Stimulated activated CD8-positive, alpha-beta memory T cell treated with anti-CD3 and anti-CD28 coated beads, Interleukin-4, amount 100 ng/mL, for 1 hour (primary cell): ENCODE data around the gene THAP10.
"Not testable (repeated sequence)": the region's sequence is repeated elsewhere in the genome, so short reads cannot be mapped to it uniquely, and the experiment has no call there.

ENCODE experiments used
- DNase-seq, 2 donors: peaks; one replicate each; pipeline ENCODE4 v3.0.0-alpha.2; 2020; ENCODE audit warnings: low read depth in 2 of 2, low spot score in 1 of 2

THAP10 gene

DNA sequence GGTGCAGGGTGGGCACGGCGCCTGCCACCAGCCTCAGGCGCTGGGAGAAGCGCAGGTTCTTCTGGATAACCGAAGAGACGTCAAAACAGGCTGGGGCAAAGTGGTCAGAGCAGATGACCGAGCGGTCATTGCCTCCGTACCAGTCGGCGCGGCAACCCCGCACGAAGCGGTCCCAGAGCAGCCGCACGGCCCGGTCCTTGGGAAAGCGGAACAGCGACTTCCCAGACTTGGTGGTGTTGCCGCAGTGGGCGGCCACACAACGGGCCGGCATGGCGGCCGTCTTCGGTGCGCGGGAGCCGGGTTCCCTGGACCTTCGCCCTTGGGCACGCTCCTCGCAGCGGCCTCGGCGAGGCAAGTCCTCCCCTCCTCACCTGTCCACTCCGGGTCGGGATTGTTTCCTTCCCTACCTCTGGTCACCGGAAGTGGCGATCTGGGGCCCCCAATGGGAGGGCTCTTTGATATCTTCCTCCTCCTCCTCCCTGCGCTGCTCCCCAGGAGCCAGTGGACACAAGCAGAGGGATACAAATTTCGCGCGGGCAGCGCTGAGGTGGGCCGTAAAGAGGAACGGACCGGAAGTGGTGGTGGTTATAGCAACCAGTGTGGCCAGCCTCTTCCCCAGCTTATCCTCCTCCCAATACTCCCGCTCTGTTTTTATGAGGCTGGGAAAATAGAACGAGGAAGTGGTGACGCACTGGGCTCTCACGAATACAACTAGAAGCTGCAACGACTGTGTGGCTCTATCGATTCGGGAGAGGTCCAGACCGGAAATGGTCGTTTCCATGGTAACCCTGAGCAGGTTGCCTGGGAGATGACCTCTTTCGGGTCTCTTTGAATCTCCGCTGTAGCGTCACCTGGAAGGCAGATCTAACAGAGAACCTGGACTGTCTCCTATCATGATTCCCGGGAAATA lies at the start of gene THAP10, which contains the start of gene LRRC49:
TSS of gene THAP10 (minus strand) at position 432 of the 910 bp plus-strand sequence. CDS start at position 271, 161 bp downstream.
TSS of gene LRRC49 (plus strand) at position 825 of the 910 bp plus-strand sequence. CDS start at position 894, 69 bp downstream.
- DNase-seq, result no peak

DNA sequence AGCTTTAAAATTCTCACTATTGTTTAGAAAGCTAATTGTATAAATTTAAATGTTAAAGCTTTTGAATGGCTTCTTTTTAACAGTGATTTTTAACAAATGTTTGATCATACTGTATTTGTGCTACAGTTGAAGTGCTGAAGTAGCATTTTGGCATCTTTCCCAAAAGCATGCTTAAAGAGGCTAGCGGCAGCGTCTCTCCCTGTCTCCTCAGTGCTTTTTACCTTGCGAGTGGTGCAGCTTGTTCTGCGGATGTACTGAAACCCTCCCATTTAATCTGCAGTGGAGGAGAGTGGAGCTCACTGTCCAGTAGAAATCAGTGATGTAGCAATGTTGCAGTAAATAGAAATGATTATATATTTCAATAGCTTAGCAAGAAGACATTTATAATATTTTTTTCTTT lies 44.1 kb upstream of the THAP10 start:
- DNase-seq, result no peak

DNA sequence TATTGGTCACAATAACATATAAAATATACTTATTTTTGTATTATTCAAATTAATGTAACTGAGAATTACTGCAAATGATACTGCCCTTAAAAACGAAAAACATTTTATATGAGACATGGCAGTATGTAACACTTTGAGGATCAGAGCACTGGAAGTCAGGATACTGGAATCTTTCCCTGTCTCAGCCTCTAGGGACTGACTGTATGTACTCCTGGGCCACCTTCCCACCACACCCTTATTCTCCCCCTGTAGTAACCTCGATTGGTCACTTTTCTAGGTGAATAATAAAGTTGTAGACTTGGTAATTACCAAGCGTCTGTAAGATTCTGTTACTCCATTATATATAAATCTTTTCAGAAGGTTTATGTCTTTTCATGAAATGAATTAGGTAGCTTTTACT lies 43.4 kb upstream of the THAP10 start:
- no peak for DNase-seq

DNA sequence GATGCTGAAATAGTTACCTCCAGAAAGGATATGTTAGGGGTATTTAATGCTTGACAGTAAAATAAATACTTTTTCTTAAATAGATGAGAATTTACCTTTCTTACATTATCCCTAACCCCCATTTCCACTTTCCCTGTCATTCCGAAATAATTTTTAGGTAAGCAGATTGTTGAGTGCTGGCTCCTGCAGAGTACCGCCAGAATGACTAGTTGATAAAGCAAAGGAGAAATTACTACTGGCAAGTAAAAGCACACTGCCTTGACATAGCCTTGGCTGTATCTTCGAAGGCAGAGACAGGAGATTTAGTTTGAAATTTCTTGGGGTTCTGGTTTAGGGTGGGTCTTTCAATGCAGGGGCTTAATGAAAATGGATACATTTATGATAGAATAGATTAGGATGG lies 41.2 kb upstream of the THAP10 start:
- no peak for DNase-seq

DNA sequence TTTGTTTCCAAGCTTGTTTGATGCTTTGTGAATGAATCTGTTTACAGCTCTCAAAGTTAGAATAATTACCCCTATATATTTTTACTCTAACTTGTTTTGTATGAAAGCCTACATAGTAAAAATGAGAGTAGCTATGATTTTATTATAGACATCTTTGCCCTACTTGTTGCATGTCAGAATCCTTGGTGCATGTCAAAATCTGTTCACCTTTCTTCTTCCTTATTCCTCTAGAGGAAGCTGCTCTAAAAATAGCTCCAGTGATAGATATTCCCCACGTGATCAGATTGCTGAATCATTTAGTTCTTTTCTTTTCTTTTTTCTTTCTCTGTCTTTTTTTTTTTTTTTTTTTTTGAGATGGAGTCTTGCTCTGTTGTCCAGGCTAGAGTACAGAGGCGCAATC lies 40.2 kb upstream of the THAP10 start:
- no peak for DNase-seq

DNA sequence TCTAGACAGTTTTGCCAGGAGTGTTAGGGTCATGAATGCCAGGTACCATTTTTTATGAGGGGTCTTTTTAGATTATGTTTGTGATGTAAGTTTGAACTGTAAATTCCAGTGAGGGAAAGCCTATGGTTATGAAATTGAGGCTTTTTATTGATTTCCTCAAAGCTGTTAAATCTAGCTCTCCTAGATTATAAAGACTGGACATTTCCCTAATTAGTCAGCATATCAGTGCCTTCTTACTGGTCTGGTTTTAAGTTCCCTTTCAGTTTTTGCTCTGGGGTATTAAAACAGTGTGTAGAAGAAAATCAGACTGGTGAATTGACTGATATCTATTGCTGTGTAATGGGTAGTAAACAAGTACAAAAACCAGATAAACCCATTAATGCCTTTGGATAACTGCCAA lies 39.6 kb upstream of the THAP10 start:
- no peak for DNase-seq

DNA sequence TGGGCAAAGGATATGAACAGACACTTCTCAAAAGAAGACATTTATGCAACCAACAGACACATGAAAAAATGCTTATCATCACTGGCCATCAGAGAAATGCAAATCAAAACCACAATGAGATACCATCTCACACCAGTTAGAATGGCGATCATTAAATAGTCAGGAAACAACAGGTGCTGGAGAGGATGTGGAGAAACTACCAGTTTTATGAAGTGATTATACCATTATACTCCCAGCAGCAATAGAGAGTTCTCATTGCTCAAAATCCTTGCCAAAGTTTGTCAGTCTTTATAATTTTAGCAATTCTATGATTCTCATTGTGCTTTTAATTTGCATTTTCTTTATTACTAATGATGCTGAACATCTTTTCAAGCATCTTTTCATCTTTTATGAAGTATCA lies 34.7 kb upstream of the THAP10 start:
- not testable (repeated sequence) for DNase-seq

DNA sequence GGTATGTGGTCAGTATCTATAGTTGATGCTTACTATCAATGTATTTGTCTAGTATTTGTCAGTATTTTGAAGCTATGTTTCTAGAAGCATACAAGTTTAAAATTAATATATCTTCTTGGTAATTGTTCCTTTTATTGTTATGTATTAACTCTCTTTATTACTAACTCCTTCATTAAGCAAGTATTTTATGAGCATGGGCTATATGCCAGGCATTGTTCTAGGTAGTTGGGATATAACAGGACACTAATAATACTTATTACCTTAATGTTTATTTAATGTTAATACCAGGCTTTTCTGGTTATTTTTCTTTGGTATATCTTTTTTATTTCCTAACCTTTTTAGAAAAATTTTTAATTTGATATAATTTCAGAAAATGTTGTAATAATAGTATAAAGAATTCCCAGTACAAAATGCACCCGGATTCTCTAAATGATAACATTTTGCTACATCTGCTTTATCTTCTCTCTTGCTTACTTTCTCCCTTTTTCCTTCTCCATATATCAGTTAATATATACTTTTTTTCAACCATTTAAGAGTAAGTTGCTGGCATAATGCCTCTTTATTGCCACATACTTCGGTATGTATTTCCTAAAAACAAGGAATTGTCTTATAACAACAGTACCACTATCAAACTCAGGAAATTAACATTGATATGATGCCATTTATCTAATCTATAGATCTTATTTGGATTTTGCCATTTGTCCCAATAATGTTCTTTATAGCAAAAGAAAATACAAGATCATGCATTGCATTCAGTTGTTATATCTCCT lies 31.3 kb upstream of the THAP10 start:
- no peak for DNase-seq

DNA sequence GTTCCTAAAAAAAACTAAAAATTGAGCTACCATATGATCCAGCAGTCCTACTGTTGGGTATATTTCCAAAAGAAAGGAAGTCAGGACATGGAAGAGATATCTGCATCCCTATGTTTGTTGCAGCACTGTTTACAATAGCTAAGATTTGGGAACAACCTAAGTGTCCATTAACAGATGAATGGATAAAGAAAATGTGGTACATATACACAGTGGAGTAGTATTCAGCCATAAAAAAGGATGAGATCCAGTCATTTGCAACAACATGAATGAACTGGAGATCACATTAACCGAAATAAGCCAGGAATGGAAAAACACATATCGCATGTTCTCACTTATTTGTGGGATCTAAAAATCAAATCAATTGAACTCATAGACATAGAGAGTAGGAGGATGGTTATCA lies 29.9 kb upstream of the THAP10 start:
- no peak for DNase-seq

DNA sequence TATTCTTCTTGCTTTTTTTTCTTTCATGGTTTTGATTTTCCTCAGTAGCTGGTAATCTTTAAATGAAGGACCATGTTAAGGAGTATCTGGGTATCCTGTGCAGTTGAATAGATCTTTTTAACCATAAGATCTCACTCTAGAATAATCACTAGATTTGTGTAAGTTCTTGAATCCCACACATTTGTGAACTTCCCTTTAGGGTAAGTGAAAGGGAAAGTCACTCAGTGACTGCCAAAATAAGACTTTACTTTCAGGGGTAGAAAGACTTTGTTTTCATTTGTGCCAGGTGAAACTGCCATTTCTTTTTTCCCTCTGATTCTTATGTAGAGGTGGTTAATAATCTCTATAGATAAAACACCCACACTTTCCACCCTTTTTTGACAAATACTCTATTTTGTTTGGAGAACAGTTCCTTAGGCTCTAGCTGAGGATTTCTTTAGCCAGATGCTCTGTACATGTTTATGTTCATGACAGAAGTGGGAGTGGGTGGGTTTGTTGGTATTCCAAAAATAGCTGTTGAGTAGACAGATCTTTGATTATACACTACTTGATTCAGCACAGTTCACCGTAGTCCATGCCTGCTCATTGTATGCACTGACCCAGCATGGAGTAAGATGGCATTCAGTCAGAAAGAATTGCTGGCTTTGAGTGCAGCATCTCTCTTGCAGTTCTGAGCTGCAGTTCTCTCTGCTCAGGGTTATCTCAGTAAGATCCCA lies 28.9 kb upstream of the THAP10 start:
- DNase-seq, result no peak

DNA sequence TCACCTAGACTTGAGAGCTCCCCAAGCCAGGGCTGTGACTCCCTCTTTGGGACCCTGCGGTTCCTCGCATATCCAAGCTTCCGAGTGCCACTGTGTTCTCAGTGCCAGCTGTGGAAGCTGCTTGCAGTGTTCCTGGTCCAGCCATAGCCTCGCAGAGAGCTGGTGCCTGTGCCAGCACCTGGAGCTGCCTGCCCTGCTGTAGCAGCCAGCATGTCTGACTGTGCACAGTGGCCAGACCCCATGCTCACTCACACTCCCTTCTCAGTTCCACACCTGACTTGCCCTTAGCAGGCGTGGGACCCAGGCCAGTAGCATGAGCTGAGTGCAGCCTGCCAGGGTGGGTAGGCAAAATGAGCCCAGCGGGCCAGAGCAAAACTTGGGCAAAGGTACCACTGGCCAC lies 25.7 kb upstream of the THAP10 start:
- DNase-seq, result no peak

DNA sequence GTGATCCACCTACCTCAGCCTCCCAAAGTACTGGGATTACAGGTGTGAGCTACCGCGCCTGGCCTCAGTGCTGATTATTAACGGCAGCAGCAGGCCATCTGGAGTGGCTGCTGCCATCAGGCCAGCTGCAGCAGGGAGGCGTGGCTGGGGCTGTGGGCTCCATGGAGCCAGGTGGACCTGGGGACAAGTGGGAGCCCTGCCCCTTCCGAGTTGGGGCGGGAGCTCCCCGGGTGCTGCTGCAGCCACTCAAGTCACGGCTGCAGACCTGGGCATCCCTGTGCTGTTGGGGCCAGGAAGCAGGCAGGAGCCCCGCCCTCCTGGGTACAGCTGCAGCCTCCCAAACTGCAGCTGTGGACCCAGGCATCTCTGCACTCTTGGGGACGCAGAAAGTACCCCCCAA lies 24.3 kb upstream of the THAP10 start:
- no peak for DNase-seq

DNA sequence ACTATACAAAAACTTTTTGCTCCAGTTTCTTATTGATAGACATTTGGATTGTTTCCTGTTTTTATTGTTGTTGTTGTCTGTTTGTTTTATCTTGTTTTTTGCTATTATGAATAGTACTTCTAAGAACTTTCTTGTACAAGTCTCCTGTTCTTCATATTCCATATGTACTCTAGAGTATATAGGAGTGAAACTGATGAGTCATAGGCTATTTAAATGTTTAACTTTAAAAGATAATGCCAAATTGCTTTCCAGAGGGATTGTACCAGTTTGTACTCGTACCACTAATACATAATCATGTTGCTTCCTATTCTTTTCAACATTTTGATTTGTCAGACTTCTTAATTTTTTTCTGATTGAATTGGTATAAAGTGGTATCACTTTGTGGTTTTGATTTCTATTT lies 20.0 kb upstream of the THAP10 start:
- no peak for DNase-seq

DNA sequence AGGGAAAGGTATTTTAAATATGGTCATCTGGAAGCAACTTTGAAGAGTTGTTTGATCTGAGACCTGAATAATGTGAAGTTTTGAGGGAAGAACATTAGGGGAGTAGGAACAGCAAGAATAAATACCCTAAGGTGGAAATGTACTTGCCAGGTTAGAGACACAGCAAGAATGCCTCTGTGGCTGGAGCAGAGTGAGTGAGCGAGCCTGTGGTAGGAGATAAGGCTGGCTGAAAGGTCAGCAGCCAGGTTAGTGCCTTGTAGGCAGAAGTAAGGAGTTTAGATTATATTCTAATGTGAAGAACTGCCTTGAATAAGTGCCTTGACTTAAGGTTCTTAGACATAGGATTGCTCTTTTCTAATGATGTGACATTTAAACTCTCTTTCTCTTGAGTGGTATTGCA lies 18.7 kb upstream of the THAP10 start:
- no peak for DNase-seq

DNA sequence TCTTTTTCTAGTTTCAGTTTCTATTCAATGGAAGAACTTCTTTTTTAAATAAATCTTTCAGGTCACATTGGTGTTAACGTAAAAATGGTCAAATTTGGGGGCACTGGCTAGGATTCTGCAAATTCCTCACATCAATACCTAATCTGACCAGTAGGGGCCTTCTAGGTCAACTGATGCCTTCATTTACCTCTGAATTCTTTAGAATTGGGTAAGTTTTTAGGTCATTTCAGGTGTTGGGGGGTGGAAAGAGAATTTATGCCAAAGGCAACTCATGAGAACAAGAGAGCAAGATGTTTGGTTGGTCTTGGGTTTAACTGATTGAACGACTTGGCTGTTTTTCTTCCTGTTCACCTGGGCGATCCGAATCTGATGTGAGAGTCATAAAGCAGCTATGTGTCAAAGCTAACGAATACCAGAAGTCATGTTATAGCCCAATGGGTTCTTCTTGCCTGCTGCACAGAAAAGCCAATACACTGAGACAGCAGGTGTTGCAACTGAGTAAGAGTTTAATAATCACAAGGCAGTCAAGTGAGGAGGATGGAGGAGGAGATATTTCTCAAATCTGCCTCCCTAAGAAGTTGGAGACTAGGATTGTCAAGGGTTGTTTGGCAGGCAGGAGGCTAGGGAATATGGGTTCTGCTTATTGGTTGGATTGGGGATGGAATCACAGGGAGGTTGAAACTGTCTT lies 15.7 kb upstream of the THAP10 start:
- DNase-seq, result no peak

DNA sequence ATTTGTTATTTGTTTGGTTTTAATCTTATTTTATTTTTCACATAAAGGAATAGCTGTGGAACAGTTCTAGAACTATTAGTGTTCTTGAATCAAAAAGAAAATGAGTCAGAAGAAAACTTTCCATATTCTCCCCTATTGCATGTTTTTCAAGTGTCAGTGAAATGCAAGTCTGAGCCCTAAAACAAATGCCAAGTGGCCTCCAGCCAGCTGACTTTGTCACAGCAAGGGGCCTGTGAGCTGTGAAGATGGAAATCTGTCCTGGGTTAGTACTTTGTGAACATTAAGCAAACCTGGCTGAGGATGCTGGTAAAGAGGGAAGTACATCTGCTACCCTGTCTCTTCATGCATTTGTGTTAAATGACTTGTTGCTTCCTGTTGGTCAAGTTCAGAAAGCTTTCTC lies 14.6 kb upstream of the THAP10 start:
- DNase-seq, result no peak

DNA sequence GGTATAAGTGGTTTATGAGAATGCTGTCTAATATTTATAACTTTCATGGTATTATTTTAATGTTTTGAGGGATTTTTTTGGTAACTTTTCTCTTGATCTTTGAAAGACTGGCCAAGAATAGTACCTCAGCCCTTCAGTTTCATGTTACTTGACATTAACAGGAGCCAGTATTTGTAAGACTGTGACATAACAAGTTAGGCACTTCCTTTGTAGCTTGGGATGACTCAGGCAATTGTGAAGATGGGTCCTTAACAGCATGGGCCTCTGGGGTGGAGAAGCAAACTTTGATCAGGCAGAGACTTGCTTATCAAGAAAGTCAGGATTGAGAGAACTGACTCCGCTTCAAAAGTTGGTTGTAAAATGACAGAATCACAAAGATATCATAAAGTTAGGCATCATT lies 9.9 kb upstream of the THAP10 start:
- DNase-seq, result no peak

DNA sequence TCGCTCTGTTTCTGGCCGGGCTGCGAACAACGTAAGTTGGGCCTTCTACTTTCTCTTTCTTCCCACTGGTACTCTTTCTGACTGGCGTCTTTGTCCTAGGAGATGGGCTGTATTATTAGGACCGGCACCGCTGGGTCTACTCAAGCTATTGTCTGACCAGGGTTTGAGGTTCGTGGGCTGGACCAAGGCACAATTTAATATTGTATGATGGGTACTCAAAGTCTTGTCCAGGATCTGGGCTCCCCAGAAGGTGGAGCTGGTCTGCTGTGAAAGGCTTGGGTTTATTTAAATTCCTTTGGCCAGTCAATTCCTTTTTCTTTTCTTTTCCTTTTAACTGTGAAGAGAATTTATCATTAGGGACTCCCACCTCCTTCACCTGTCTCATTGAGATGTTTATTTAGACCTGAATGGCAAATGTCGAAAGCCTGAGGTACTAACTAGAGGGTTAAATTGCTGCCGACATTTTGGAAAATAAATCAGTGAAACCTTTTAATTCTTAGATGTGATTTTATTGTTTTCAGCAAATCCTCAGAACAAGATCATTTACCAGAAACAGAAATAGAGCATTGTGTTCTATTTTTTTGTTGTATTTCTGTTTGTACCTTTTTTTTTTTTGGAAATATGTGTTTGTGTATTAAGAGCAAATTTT lies 803 bp upstream of the THAP10 start:
- DNase-seq, result no peak

DNA sequence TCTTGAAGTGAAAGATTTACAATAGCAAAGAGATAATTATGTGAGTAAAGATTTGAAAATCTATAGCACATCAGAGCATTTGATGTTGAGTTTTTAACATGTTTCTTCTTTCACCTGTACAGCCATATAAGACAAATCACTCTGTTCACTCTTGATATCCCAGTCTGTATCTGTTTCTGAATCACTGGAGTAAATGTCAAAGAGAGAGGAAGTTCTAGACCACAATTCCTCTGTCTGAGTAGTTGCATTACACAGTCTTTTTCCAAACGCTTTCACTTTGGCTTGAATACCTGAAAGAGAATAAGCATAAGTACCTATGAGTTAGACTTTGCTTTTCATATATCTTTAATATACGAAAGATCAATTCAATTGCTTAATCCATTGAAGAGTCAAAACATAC lies 9.9 kb downstream of the THAP10 start:
- DNase-seq, result no peak

DNA sequence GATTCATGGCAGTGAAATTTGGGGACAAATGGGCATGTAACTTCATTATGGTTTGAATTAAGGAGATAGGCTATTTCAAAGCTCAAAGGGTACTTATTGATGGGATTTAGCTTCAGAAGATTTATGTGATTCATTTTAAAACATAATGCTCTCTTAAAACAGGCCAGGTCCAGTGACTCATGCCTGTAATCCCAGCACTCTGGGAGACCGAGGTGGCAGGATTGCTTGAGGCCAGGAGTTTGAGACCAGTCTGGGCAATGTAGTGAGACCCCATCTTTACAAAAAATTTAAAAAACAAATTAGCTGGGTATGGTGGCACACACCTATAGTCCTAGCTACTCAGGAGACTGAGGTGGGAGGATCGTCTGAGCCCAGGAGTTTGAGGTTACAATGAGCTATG lies 11.5 kb downstream of the THAP10 start:
- DNase-seq, result no peak

DNA sequence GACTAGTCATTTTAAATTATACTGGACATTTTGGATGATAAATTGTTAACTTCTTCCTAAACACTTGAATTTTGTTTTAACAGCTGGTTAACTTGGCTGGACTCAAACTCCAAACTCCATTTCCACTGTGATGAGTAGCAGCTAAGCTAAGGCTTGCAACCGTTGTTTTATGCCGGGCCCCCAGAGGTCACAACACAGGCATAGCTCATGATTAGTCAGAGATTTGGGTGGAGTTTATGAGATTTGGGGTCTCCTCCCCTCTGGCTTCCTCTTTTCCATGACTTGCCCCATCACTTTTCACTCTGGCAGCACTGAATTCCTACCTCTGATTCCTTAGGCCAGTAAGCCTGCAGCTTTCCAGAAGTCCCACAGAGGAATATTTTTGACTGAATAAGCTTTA lies 12.8 kb downstream of the THAP10 start:
- no peak for DNase-seq
